ENCODE measurements around the gene KCNN4. TPM values are rescaled to one million over a fixed set of nuclear protein-coding genes. Genes with fewer than 3 reads are reported as not detected.

Gene KCNN4
- polyA plus RNA-seq, 3 donors from 2014 or later, result 0.19 to 0.27 TPM; not detected in 1

GRCh38 chr19:43723588-43723987, 57.2 kb downstream of the KCNN4 start:
- Mint-ChIP-seq H3K36me3 (peaks cover 0 to 7% (median 5%) of the 10 kb centered on the region in 3 donors), H3K9me3 (no peaks in the 10 kb centered on the region), H3K4me3 (no peak overlapping the region), H3K27ac (no peak overlapping the region), H3K4me1 (peaks cover 1 to 5% of the 10 kb centered on the region in 2 donors), H3K27me3 (ENCODE audit: low read depth in 3 of 3) (peaks cover 0 to 8% (median 0%) of the 10 kb centered on the region in 3 donors)
- no peak for DNase-seq

DNA sequence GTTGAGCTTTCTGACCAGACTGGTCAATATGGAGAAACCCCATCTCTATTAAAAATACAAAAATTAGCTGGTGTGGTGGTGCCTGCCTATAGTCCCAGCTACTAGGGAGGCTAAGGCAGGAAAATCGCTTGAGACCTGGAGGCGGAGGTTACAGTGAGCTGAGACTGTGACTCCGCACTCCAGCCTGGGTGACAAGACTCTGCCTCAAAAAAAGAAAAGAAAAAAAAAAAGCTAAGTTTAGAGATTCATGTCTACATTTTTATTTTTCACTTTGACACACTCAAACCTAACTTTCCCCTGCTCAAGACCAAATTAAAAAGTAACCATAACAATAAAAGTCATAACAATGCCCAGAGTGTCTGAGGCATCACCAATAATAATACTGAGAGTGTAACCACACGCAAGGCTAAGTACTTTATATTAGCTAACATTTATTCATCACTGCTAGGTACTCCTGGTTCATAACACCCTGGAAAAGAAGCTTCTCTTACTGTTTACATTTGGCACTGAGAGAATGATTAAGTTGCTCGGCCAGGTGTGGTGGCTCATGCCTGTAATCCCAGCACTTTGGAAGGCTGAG, 59.2 kb downstream of the KCNN4 start:
- peaks cover 1 to 5% of the 10 kb centered on the region in 2 donors for H3K4me1 Mint-ChIP-seq
- H3K4me3 Mint-ChIP-seq, result no peak overlapping the region
- H3K36me3 Mint-ChIP-seq, result no peaks in the 10 kb centered on the region
- no peak for DNase-seq
- no peaks in the 10 kb centered on the region for H3K9me3 Mint-ChIP-seq
- no peak overlapping the region for H3K27ac Mint-ChIP-seq
- H3K27me3 Mint-ChIP-seq (ENCODE audit: low read depth in 3 of 3), result peaks cover 0 to 8% (median 0%) of the 10 kb centered on the region in 3 donors

DNA sequence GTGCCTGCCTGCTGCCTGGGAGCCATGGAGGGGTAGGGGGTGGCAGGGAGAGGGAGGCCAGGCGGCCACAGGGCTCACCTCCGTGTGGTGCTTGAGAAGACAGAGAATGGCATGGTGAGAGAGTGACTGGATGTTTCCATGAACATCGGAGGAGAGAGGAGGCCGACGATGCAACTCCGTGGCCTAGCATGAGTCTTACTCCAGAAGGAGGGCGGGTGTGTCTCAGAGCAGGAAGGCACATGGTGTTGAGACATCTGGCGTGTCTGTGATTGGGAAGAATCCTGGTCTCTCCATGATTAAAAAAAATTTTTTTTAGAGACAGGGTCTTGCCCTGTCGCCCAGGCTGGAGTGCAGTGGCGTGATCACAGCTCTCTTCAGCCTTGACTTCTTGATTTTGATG, 59.8 kb downstream of the KCNN4 start:
- H3K4me1 Mint-ChIP-seq, result peaks cover 1 to 5% of the 10 kb centered on the region in 2 donors
- no peaks in the 10 kb centered on the region for H3K9me3 Mint-ChIP-seq
- H3K27me3 Mint-ChIP-seq (ENCODE audit: low read depth in 3 of 3), result peaks cover 0 to 8% (median 0%) of the 10 kb centered on the region in 3 donors
- no peak for DNase-seq
- H3K36me3 Mint-ChIP-seq, result no peaks in the 10 kb centered on the region
- H3K4me3 Mint-ChIP-seq, result no peak overlapping the region
- H3K27ac Mint-ChIP-seq, result no peak overlapping the region

GRCh38 chr19:43719918-43720317, 60.9 kb downstream of the KCNN4 start:
- no peaks in the 10 kb centered on the region for H3K36me3 Mint-ChIP-seq

GRCh38 chr19:43719378-43719868, 61.4 kb downstream of the KCNN4 start:
- Mint-ChIP-seq H3K4me1 (no peaks in the 10 kb centered on the region), H3K9me3 (no peaks in the 10 kb centered on the region), H3K36me3 (no peaks in the 10 kb centered on the region), H3K4me3 (no peak overlapping the region), H3K27ac (no peak overlapping the region), H3K27me3 (ENCODE audit: low read depth in 3 of 3) (peaks cover 0 to 3% (median 2%) of the 10 kb centered on the region in 3 donors)
- DNase-seq, result no peak

More at GRCh38 chr19:43719918-43720317, 60.9 kb downstream of the KCNN4 start:
- Mint-ChIP-seq H3K27me3 (ENCODE audit: low read depth in 3 of 3) (peaks cover 0 to 3% (median 2%) of the 10 kb centered on the region in 3 donors), H3K9me3 (no peaks in the 10 kb centered on the region), H3K4me1 (no peaks in the 10 kb centered on the region), H3K27ac (no peak overlapping the region), H3K4me3 (no peak overlapping the region)
- DNase-seq, result no peak

GRCh38 chr19:43718627-43719377, 62.0 kb downstream of the KCNN4 start:
- no peak overlapping the region for H3K4me3 Mint-ChIP-seq
- H3K27ac Mint-ChIP-seq, result no peak overlapping the region

More at GRCh38 chr19:43718627-43719377, 62.0 kb downstream of the KCNN4 start:
- Mint-ChIP-seq H3K27me3 (ENCODE audit: low read depth in 3 of 3) (peaks cover 0 to 3% (median 2%) of the 10 kb centered on the region in 3 donors), H3K4me1 (no peaks in the 10 kb centered on the region), H3K36me3 (no peaks in the 10 kb centered on the region), H3K9me3 (no peaks in the 10 kb centered on the region)
- DNase-seq, result no peak

Other genes with a start within 250 kb of the KCNN4 start
- gene ZNF575, start 247.8 kb downstream of the KCNN4 start, polyA plus RNA-seq, result 1 to 10 TPM; 1.1 to 3.5 (median 1.7) TPM
- 10 to 100 TPM; 13.3 to 34.3 (median 15.2) TPM for gene XRCC1, start 205.4 kb downstream of the KCNN4 start, polyA plus RNA-seq
- 1 to 10 TPM in 1 of 3 donors, under 1 TPM in 1, not detected in 1; 0.61 to 3.9 TPM for gene PINLYP, start 205.2 kb downstream of the KCNN4 start, polyA plus RNA-seq
- gene IRGQ, start 184.8 kb downstream of the KCNN4 start, polyA plus RNA-seq, result 1 to 10 TPM in 1 of 3 donors, under 1 TPM in 1, not detected in 1; 0.38 to 2.6 TPM
- 10 to 100 TPM in 1 of 3 donors, 1 to 10 TPM in 2; 6.7 to 12.8 (median 7.1) TPM for gene ZNF576, start 184.4 kb downstream of the KCNN4 start, polyA plus RNA-seq
- gene SRRM5, start 168.9 kb downstream of the KCNN4 start, polyA plus RNA-seq, result under 1 TPM in 2 of 3 donors, not detected in 1; 0.43 to 0.86 TPM
- 10 to 100 TPM; 10.6 to 28.5 (median 19.7) TPM for gene ZNF428, start 161.3 kb downstream of the KCNN4 start, polyA plus RNA-seq
- under 1 TPM in 1 of 3 donors, not detected in 2; 0.10 TPM for gene CADM4, start 141.1 kb downstream of the KCNN4 start, polyA plus RNA-seq
- 1 to 10 TPM; 3.4 to 6.1 (median 5.7) TPM for gene PLAUR, start 110.8 kb downstream of the KCNN4 start, polyA plus RNA-seq
- under 1 TPM in 1 of 3 donors, not detected in 2; 0.13 TPM for gene IRGC, start 64.9 kb downstream of the KCNN4 start, polyA plus RNA-seq
- 1 to 10 TPM; 1.9 to 9.3 (median 5.1) TPM for gene SMG9, start 26.0 kb downstream of the KCNN4 start, polyA plus RNA-seq
- 1 to 10 TPM in 1 of 3 donors, not detected in 2; 3.4 TPM for gene LYPD5, start 21.5 kb upstream of the KCNN4 start, polyA plus RNA-seq
- 1 to 10 TPM in 2 of 3 donors, not detected in 1; 1.7 to 3.2 TPM for gene ZNF283, start 46.3 kb upstream of the KCNN4 start, polyA plus RNA-seq
- gene ZNF404, start 103.0 kb upstream of the KCNN4 start, polyA plus RNA-seq, result 1 to 10 TPM; 1.6 to 5.5 (median 2.3) TPM
- gene ZNF45, start 154.3 kb upstream of the KCNN4 start, polyA plus RNA-seq, result 10 to 100 TPM in 1 of 3 donors, 1 to 10 TPM in 2; 6.5 to 15.9 (median 7.7) TPM
- gene ZNF221, start 170.3 kb upstream of the KCNN4 start, polyA plus RNA-seq, result 1 to 10 TPM in 1 of 3 donors, under 1 TPM in 1, not detected in 1; 0.67 to 3.0 TPM
- gene ZNF155, start 203.2 kb upstream of the KCNN4 start, polyA plus RNA-seq, result 1 to 10 TPM; 2.1 to 3.0 (median 2.6) TPM
- 1 to 10 TPM; 1.7 to 2.8 (median 2.5) TPM for gene ZNF230, start 222.0 kb upstream of the KCNN4 start, polyA plus RNA-seq
- 1 to 10 TPM in 2 of 3 donors, not detected in 1; 2.3 to 3.4 TPM for gene ZNF222, start 244.4 kb upstream of the KCNN4 start, polyA plus RNA-seq